Effector CD8-positive, alpha-beta T cell (primary cell): Measurements from ENCODE around the gene PSMB3.

ENCODE experiments used
- DNase-seq: peaks from one replicate; lab custom pipeline; 2025; lab: John Stamatoyannopoulos, UW
- total RNA-seq, 4 experiments: gene quantifications; one replicate each; lab custom pipeline; 2026; lab: John Stamatoyannopoulos, UW

Gene PSMB3
- 65.3 to 156 (median 77.5) reads per million in 4 experiments for total RNA-seq

GRCh38 chr17:38752308-38753070, at the start of gene PSMB3:
Gene PSMB3 (plus strand): TSS chr17:38752741. CDS start chr17:38752827, 86 bp downstream.
- peak; percentile 91 for DNase-seq

GRCh38 chr17:38702916-38703741, 49.4 kb upstream of the PSMB3 start:
- DNase-seq, result no peak

- DNase-seq, result peak; percentile 61
These were observed 48.6 kb upstream of the PSMB3 start for GRCh38 chr17:38703742-38704605.

- peak; percentile 73 for DNase-seq
These were observed 47.7 kb upstream of the PSMB3 start, which contains the start of gene MLLT6 for GRCh38 chr17:38704606-38705522. Gene MLLT6 (plus strand): TSS chr17:38705273. CDS start chr17:38705633, 360 bp downstream.

- DNase-seq, result no peak
These were observed 47.1 kb upstream of the PSMB3 start for GRCh38 chr17:38705523-38705802.

GRCh38 chr17:38705803-38706504, 46.6 kb upstream of the PSMB3 start:
- peak; percentile 32 for DNase-seq

- peak; percentile 6 for DNase-seq
These were observed 45.9 kb upstream of the PSMB3 start for GRCh38 chr17:38706505-38707216.

- DNase-seq, result no peak
These were observed 44.7 kb upstream of the PSMB3 start for GRCh38 chr17:38707678-38708351.

GRCh38 chr17:38709104-38709820, 43.3 kb upstream of the PSMB3 start:
- no peak for DNase-seq

- DNase-seq, result no peak
These were observed 42.5 kb upstream of the PSMB3 start for GRCh38 chr17:38709864-38710603.

- DNase-seq, result no peak
These were observed 42.0 kb upstream of the PSMB3 start for GRCh38 chr17:38710604-38710962.

- DNase-seq, result no peak
These were observed 41.6 kb upstream of the PSMB3 start for GRCh38 chr17:38710985-38711384.

- DNase-seq, result no peak
These were observed 40.6 kb upstream of the PSMB3 start for GRCh38 chr17:38711792-38712571.

GRCh38 chr17:38712593-38712992, 39.9 kb upstream of the PSMB3 start:
- DNase-seq, result no peak

- no peak for DNase-seq
These were observed 39.0 kb upstream of the PSMB3 start for GRCh38 chr17:38713456-38714075.

- no peak for DNase-seq
These were observed 37.2 kb upstream of the PSMB3 start for GRCh38 chr17:38715216-38715943.
